ENCODE results near the gene PROC.

- TF ChIP-seq CTCF (IDR thresholded peaks at IDR 0.05; ENCODE audit: insufficient read depth, low read depth, low read length), result no peak
- no peak for TF ChIP-seq EZH2 (IDR thresholded peaks at IDR 0.05; ENCODE audit: insufficient read depth, low read length)
Measured at GRCh38 chr2:127424598-127425520, 6.6 kb downstream of the PROC start.

Data from astrocyte (in vitro differentiated cells and primary cell).